Right forelimb (tissue), 1 donor: ENCODE results near the gene VSIG1.

Experiments used
- DNase-seq: peaks from one replicate; pipeline ENCODE4 v3.0.0-alpha.2; 2018

VSIG1 gene

DNA sequence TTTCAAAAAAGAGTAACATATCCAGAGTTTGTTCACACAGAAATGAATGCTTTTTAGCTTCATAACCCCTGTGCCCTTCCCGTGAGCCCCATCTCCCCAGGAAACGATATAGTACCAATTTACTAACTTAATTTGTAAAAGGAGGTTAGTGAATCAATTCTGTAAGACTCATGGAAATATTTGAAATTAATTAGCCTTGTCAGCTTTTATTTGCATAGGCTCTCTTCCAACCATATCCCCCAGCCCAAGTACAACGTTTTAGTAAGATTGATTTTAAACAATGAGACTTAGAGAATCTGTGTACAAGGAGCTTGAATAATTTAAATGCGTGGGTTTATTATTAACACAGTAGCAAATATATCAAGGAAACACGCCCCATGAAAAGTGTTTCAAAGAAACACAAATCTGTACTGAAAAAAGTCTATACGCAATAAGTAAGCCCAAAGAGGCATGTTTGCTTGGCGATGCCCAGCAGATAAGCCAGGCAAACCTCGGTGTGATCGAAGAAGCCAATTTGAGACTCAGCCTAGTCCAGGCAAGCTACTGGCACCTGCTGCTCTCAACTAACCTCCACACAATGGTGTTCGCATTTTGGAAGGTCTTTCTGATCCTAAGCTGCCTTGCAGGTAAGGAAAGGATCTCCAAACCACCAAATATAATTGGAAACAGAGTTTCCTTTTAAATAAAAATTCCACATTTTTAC lies at the start of gene VSIG1:
Gene VSIG1, plus strand, starts transcription at position 512 of the 703 bp plus-strand sequence. Its CDS starts 66 bp downstream, at position 578.
- DNase-seq = no peak

DNA sequence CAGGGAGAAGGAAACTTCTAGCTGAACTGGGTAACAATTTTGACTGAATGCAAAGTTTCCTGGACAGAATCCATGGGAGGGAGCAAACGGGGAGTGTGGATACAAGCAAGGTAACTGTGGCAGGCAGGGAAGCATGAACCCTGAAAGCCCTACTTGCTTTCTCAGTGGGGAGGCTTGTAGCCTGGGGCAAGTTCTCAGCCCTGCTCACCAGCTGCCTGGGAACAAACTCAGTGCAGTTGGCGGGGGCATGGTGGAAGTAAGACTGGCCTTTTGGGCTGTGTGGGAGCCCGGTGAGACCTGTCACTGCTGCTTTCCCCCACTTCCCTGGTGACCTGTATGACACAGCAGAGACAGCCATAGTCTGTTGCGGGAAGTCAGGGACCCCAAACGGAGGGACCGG lies 48.7 kb upstream of the VSIG1 start:
- no peak for DNase-seq

DNA sequence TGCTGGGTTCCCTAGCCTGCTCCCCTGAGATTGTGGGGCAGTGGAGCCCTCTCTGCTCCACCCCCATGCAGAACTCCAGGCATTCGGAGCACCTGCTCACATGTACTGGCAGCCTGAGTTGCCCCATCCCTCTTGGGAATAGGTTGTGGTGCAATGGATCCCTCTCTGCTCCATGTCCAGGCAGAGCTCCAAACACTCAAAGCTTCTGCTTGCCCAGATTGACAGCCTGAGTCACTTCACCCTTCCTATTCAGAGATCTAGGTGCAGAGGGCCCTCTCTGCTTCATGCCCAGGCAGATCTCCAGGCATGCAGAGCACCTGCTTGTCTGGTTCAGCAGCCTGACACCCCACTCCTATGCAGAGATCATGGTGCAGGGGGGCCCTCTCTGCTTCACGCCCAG lies 44.1 kb upstream of the VSIG1 start:
- no peak for DNase-seq

DNA sequence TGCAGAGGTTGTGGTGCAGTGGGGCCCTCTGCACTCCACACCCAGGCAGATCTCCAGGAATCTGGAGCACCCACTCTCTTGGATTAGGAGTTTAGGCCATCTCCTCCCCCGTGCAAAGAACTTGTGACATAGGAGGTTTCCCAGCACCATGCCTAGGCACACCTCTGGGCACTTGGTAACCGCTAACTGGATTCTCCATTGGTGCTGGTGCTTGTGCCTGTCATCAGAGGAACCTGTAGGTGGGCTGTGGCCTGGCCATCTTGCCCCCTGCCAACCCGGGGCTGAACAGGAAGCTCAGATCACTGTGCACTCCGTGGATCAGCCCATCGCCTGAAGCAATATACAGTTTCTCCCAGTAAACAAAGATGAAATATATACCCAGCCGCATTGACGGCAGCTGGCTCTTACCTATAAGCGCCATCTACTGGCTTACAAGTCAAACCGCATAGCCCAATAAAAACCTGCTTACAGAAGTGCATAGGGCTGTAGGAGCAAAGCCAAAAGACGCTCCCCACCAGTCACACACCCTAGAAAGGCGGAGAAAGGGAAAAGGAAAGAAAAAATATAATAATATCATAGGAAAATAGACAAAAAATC lies 43.5 kb upstream of the VSIG1 start:
- no peak for DNase-seq

DNA sequence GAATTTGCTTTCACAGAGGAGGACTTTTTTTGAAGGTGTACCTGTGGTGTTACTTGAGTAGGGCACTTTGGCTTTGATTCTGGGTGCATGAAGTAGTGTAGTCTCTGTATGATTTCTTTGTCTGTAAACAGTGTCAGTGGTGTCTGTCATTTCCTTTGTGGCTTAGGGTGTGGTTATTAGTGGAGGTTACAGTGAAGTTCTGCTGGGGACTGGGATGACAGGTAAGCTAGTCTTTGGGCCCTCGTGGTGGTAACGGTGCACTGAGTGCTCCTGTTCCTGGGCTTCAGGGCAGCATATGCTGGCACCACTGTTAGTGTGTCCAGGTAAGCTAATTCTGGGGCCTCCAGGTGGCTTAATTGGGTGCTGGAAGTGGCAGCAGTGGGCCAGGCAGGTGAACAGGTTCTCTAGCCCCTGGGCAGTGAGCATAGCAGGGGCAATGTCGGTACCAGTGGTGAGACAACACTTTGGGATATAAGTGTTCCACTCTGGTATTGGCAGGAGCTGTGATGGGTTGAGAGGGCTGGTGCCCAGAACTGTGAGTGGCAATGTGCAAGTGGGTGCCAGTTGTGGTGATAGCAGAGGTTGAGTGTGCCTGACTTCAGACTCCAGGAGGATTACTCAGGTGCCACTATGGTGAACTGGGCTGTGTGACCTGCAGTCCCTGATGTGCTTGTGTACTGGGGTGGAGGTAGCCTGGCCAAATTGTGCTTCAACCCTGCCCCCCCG lies 26.0 kb upstream of the VSIG1 start:
- DNase-seq = no peak

DNA sequence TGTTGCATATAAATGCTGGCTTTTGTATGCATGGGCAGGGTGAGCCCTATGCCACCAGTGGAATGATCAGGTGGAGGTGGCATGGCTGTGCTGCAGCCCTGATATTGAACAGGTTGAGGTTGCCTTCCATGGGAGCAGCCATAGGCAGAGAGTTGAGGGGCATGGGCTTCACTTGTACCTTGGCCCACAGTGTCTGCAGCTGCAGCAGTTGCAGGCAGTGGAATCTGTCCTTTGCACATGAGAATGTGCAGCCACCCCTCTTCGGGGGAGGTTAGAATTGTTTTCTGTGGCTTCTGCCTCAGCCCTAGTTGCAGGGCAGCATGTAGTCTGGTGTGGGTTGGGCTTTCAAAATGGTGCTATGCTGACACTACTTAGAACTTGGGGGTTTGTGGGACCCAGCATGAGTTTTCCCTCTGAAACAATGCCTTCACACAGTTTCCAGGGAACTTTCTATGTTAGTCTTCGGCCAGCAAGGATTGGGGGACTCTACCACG lies 25.4 kb upstream of the VSIG1 start:
- no peak for DNase-seq

DNA sequence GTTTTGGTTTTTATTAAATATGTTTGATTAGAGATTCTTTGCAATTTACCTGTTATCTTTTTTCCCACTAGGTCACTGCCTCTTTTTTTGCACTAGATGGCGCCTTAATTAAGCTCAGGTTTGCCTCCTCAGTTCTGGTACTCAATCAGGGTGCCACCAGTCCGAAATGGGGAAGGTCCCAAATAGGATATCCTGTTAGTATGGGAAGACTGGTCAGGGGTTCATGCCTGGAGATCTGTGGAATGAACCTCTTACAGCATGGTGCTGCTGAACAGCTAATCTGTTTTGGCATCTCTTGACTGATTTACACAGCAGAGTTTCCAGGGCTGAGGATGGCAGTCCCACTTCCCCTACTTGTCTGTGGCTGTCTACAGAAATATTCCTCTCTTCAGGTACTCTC lies 24.2 kb upstream of the VSIG1 start:
- no peak for DNase-seq

DNA sequence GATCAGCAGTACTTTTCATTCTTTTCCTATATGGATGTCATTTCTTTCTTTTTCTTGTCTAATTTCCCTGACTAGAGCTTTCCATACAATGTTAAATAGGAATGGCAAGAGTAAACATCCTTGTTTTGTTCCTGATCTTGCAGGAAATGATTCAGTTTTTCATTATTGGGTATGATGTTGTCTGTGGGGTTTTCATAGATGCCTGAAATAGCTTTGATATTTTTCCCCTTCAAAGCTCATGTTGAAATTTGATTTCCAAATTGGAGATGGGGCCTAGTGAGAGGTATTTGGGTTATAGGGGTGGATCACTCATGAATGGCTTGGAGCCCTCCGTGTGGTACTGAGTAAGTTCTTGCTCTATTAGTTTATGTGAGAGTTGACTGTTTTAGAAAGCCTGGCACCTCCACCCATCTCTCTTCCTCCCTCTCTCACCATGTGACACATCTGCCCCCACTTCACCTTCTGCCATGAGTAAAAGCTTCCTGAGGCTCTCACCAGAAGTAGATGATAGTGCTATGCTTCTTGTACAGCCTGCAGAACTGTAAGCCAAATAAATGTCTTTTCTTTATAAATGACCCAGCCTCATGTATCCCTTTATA lies 22.3 kb upstream of the VSIG1 start:
- no peak for DNase-seq

DNA sequence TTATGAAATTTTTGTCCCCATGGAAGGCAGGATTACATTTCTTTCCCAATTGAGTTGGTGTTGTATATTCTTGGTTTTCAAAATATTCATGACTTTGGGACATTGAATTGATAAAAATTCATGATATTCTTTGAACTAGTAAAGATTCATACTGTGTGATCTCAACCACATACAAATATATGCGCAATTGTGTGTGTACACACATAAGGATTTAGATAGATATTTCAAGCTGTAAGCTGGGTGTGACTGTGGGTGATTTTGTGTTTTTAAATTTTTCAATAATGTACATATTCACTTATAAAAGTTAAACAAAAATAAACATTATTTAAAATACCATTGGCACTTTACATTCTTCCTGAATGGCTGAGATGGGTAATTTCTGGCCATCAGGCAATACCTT lies 19.5 kb upstream of the VSIG1 start:
- DNase-seq = no peak

DNA sequence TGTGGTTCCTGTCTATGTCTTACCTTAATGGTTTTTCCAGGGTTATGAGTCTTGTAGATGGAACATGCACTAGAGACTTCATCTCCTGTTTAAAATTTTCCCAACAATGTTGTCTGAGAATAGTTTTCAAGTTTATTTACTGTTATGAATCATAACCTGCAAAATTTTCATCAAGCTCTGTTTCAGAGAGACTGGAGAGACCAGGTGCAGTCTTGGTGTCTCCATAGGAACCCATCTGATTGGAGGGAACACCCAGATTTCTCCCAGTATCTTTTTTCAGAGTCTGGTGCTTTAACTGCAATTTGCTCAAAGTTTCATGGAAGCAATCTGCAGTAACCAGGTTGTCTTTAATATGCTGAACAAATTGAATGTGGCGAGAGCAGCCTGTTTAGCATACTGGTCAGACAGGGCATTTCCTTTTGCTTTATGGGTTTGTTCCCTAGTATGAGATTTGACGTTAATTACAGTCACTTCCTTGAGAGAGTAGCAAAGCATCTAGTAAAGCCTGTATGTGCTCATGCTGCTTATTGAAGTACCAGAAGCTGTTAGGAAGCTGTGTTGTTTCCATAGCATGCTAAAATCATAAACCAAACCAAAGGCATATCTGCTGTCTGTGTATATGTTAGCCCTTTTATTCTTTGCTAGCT lies 18.8 kb upstream of the VSIG1 start:
- no peak for DNase-seq

DNA sequence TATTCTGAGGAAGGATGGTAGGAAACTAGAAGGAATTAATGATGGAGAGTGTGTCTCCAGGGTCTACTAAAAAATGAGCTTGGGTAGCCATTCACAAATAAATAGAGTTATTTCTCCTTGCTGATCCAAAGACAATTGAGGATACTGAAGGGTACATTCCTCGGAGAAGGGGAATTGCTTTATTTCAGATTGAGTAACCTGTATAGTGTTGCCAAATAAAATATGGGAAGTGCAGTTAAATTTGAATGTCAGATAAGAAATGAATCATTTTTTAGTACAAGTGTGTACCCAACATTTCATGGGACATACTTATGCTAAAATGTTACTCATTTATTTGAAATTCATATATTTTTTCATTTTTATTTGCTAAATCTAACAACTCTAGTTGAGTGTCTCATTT lies 16.0 kb upstream of the VSIG1 start:
- DNase-seq = no peak

DNA sequence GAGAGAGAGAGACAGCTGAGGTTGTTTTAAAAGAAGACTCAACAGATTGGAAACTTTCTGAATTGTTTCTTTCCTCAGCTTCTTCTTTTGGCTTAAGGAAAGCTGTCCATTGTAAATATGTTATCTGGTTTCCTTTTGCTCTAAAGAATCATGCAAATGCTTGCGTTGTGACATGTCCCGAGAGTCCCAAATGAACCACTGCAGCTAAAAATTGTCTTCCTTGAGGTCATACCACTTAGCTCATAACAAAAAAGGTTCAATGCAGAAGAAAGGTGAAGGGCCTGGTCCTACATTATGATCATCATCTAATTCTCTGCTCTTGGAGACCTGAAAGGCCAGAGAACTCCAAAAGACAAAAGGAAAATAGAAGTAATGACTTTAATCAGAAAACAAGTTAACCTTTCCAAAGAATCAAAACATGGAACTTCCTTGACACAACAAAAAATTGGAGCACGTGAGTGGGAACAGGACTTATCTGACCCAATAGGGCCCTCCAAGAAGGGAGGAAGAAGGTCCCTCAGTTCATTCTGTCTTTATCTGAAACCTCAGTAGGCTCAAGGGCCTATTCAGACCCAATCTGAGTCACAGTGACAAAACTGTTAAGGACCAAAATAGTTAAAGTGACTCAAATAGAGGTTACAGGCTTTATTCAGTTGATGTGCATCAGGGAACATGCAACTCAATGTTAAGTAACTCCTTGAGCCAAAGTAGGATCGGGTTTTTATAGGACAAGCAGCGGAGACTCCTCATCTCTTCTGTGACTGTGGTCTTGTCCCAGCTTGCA lies 14.7 kb upstream of the VSIG1 start:
- no peak for DNase-seq

DNA sequence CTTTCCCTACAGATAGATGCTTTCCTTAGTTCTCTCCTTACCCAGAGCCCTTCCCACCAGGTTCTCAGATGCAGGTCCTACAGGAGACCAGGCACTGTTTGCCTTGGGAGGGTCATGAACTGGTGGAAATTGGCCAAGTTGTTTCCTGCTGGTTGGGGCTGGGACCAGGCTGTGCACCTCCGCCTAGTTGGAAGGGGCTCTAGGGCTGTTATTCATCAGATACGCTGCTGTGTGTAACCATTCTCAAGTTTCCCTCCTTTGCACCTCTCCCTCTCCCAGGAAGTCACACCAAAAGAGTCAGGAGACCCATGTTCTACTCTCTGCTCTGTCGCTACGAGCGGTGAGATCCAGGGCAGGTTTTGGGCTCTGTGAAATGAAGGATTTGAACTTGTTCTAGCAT lies 11.9 kb upstream of the VSIG1 start:
- DNase-seq = no peak

DNA sequence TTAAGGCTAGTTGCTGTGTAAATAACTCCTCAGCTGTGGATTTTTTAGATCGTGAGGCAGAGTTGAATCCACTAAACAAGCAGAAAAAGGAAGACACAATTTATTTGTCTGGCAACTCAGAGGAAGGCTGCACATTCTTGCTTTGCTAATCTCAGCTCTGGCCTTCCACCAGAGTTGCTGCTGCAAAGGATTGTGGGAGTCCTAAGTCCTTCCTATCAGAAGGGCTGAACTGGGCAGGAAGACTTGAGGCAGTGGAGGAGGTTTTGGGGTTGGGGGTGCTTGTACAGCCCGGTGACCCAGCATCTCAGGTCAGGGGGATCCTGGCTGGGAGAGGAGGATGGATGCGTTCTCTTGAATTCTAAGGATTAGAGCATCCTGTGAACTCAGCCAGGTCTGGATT lies 11.0 kb upstream of the VSIG1 start:
- DNase-seq = no peak

DNA sequence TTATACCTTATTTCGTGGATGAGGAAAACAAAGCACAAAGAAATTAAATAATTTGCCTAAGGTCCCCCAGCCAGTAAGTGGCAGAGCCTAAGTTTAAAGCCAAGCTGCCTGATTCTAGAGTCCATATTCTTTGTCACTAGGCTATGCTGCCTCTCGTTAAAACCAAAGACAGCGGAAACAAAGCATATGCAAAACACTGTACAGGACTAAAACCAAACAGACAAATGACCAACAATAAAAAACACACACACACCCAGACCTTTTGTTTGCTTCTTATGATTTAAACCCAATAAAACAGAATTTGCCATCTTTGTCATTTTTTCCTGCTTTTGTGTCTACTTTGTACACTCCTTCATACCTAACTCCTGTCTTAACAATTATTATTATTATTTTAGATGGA lies 10.1 kb upstream of the VSIG1 start:
- no peak for DNase-seq

DNA sequence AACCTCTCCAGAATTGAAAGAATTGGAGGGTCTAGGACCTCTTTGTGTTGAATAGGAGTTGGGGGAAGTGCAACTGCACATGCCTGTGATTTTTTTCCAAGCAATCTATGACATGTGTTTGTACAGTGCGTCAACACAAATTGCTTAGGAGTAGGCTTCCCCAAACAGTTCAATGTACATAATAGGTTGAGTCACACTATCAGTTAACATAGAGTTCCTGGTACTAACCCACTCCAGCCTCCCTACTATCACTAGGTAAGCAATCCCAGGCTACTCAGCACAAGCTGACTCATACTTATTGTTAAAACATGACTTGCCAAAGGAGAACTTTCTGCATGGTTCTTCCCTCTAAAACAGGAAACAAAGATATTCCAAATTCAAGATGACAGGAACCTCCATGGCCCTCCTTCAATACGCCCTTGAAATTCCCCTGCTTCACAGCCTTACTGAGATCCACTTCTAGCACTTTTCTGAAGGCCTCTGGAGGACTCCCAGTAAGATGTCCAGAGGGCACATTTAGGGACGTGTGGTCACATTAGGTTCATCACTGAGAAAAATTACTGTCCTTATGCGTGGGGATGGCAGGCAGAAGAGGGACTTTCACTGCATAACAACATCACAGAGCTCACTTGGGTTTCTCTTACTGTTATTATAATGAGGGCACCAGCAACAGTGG lies 8.4 kb upstream of the VSIG1 start:
- DNase-seq = no peak

DNA sequence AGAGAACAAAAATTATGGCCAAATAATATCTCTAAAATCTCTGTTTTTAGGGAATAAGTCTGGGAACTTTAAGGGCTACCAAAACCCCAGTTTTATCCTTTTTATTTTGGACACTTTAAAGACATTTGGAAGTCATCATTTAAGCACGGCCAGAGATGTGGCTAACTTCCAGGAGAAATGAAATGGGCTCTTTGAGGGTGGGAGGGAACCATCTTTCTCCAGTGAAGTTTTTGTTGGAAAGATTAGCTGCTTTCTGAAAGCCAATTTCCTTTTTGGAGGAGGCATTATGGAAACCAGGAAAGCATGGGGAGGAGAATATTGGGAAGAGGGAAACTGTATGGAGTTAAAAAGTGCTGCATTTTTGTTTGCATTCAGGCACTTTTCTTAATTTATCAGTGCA lies 4.8 kb downstream of the VSIG1 start:
- DNase-seq = no peak

DNA sequence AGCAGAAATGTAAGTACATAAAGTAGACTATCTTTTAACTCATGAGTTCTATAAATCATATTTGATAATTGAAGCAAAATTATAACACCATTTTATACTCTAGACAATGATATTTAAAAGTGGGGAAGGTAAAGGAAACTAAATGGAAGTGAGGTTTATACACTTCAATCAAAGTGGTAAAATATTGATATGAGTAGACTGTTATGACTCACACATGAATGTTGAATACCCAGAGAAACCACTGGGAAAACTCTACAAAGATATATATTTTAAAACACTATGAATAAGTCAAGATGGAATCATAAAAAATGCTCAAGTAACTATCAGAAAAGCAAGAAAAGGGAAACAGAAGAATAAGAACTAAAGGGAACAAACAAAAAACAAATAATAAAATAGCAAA lies 8.4 kb downstream of the VSIG1 start:
- no peak for DNase-seq

DNA sequence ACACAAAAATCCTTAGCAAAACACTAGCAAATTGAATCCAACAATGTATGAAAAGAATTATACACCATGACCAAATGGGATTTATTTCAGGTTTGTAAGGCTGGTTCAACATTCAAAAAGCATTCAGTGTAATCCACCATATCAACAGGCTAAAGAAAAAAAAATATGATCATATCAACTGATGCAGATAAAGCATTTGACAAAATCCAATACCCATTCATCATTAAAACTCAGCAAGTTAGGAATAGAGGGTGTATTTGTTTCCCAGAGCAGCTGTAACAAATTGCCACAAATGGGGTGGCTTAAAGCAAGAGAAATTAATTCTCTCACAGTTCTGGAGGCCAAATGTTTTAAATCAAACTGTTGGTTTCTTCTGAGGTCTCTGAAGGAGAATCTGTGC lies 10.7 kb downstream of the VSIG1 start:
- DNase-seq = no peak

DNA sequence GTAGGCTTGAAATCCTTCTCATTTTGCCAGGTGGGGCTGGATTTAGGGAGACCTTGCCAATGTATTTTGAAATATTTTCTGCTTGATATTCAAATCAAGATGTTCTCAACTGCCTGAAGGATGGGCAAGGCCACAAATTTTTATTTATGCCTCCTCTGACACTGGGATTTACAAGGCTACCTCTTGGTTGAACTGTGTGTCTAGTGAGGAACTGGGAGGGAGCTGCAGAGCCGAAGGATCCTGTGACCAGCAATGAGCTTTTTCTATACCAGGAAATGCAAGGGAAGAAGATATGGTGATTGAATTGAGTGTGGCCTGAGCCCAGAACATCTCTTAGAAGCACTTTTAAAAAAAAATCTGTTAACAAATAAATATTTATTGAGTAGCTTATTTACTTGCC lies 14.9 kb downstream of the VSIG1 start:
- DNase-seq = no peak

DNA sequence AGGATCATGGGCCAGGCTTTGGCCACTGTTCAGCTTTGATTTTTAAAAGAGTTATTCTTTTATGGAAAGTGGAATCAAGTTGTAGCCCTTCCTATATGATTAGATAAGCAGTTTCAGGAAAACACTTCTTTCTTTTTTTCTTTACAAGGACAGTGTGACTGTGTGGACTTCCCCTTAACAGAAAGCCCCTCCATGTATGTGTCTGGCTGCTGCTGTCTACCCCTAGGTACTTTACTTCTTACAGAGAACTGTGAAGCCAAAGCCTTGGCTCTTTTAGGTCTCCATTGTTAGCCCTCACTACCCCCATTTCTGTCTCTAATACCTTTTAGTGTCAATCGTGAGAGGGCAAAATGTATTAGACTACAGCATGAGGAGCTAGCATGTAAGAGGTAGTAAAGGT lies 19.1 kb downstream of the VSIG1 start:
- DNase-seq = no peak

DNA sequence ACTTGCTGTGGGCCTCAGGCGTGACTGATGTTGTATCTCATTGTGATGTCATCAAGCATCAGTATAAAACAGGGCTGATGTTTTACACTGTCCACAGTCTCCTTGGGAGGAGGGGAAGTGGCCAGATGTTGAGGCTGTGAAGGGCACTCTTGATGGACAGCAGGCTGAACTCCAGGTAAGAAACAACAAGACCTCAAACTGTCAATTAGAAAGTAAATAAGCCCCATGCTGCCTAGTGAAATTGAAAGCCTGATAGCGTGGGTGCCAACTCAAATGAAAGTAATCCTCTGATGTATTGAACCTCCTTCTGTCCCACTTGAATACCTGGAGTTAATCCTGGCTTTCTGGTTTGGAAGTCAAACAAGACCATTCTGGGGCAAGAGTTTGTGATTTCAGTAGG lies 19.7 kb downstream of the VSIG1 start:
- DNase-seq = no peak
